Measurements from ENCODE around the gene P2RX6.

Gene P2RX6

DNA sequence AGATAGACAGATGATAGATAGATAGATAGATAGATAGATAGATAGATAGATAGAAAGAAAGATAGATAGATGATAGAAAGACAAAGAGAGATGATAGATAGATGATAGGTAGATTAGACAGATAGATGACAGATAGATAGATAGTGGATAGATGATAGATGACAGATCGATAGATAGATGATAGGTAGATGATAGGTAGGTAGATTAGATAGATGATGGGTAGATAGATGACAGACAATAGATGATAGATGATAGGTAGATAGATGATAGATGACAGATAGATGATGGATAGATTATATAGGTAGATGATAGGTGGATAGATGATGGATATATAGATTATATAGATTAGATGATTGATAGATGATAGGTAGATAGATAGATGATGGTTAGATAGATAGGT lies 28.6 kb upstream of the P2RX6 start:
- no peaks in the 10 kb centered on the region for H3K9me3 ChIP-seq (ENCODE audit: insufficient read depth, low read depth, low read length)
- H3F3A ChIP-seq (ENCODE audit: low read depth) = no peaks in the 10 kb centered on the region
- no peaks in the 10 kb centered on the region for H3K9me2 ChIP-seq (replicated peaks; ENCODE audit: low read depth, low read length)
- H3K36me3 ChIP-seq (ENCODE audit: insufficient read depth, low read length) = no peaks in the 10 kb centered on the region
- H3K4me2 ChIP-seq (ENCODE audit: low read depth, low read length, poor library complexity, severe bottlenecking) = no peak overlapping the region
- peaks cover 20% of the 10 kb centered on the region for H3K4me1 ChIP-seq (ENCODE audit: insufficient read depth, low read length, poor library complexity, severe bottlenecking)
- H3K27me3 ChIP-seq (ENCODE audit: insufficient read depth, low read length, poor library complexity, severe bottlenecking) = no peaks in the 10 kb centered on the region
- H3K9ac ChIP-seq (ENCODE audit: low read depth, low read length, poor library complexity, severe bottlenecking) = no peak overlapping the region
- H3K79me2 ChIP-seq (ENCODE audit: insufficient read depth, low read length) = peaks cover 14% of the 10 kb centered on the region; the same call in 1 of the 2 replicates
- H3K4me3 ChIP-seq (ENCODE audit: low read length, poor library complexity, severe bottlenecking) = no peak overlapping the region
- TF ChIP-seq EZH2phosphoT487 (IDR thresholded peaks at IDR 0.05; ENCODE audit: borderline replicate concordance) = no peak
- TF ChIP-seq, protein P1, sequence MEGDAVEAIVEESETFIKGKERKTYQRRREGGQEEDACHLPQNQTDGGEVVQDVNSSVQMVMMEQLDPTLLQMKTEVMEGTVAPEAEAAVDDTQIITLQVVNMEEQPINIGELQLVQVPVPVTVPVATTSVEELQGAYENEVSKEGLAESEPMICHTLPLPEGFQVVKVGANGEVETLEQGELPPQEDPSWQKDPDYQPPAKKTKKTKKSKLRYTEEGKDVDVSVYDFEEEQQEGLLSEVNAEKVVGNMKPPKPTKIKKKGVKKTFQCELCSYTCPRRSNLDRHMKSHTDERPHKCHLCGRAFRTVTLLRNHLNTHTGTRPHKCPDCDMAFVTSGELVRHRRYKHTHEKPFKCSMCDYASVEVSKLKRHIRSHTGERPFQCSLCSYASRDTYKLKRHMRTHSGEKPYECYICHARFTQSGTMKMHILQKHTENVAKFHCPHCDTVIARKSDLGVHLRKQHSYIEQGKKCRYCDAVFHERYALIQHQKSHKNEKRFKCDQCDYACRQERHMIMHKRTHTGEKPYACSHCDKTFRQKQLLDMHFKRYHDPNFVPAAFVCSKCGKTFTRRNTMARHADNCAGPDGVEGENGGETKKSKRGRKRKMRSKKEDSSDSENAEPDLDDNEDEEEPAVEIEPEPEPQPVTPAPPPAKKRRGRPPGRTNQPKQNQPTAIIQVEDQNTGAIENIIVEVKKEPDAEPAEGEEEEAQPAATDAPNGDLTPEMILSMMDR (conservative IDR thresholded peaks at IDR 0.05; ENCODE audit: low read length) = no peak
- no peaks in the 10 kb centered on the region for H4K20me1 ChIP-seq (ENCODE audit: insufficient read depth, low read length, poor library complexity, severe bottlenecking)
- H2AFZ ChIP-seq (ENCODE audit: low read length) = no peak overlapping the region

DNA sequence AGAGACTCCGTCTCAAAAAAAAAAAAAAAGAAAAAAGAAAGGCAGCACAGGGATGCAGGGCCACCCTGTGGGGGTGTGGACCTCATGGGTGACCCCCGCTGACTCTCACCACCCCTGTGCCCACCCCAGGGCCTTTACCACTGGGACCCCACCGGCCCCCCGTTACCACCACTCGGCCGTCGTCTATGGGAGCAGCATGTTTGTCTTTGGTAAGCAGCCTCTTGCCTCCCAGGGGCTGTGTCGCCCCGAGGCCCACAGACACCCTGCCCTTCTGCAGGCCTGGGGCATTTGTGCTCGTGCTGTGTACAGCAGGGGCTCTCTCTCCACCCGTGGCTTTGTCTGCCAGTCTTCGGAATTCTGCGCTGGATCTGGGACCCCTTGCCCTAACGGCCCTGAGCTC lies 27.6 kb upstream of the P2RX6 start:
- Histone ChIP-seq H3K36me3 (ENCODE audit: insufficient read depth, low read length) (peaks cover 3% of the 10 kb centered on the region; the same call in 1 of the 2 replicates), H4K20me1 (ENCODE audit: insufficient read depth, low read length, poor library complexity, severe bottlenecking) (no peaks in the 10 kb centered on the region), H3K4me2 (ENCODE audit: low read depth, low read length, poor library complexity, severe bottlenecking) (no peak overlapping the region), H3K4me3 (ENCODE audit: low read length, poor library complexity, severe bottlenecking) (no peak overlapping the region), H2AFZ (ENCODE audit: low read length) (no peak overlapping the region), H3F3A (ENCODE audit: low read depth) (no peaks in the 10 kb centered on the region), H3K9me2 (replicated peaks; ENCODE audit: low read depth, low read length) (no peaks in the 10 kb centered on the region), H3K79me2 (ENCODE audit: insufficient read depth, low read length) (peaks cover 12% of the 10 kb centered on the region; the same call in 1 of the 2 replicates), H3K27me3 (ENCODE audit: insufficient read depth, low read length, poor library complexity, severe bottlenecking) (no peaks in the 10 kb centered on the region), H3K9me3 (ENCODE audit: insufficient read depth, low read depth, low read length) (no peaks in the 10 kb centered on the region), H3K4me1 (ENCODE audit: insufficient read depth, low read length, poor library complexity, severe bottlenecking) (peaks cover 16% of the 10 kb centered on the region), H3K9ac (ENCODE audit: low read depth, low read length, poor library complexity, severe bottlenecking) (no peak overlapping the region)
- no peak for TF ChIP-seq EZH2phosphoT487 (IDR thresholded peaks at IDR 0.05; ENCODE audit: borderline replicate concordance)
- TF ChIP-seq, protein P1 (conservative IDR thresholded peaks at IDR 0.05; ENCODE audit: low read length) = no peak

DNA sequence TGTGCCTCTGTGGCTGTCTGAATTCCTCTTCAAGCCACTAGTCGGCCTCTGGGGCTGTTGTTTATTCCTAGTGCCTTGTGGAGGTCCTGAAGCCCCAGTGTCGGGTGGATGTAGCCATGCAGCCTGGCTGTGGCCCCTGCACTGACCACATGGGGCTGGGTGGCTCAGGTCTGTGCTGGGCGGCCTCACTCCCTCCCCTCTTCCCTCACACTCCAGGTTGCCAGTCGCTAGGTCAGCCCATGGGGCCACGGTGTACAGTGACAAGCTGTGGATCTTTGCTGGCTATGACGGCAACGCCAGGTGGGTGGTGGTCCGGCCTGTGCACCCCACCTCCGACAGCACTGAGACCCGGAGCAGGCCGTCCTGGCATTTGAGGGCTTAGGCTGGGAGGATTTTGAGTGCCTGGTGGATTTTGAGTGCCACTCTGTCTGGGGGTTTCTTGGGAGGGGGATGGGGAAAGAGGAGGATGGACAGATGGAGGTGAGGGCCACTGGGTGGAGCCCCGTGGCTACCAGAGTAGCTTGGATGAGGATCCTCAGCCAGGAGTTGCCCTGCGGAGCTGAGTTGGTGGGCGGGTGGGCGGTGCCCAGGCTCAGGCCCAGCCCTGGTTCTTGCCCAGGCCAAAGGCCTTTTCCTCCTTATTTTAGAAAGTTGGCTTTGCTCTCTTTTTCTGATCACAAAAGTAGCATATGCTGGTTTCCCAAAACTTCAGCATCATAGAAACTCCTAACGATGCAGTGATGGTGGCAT lies 26.2 kb upstream of the P2RX6 start:
- Histone ChIP-seq H3F3A (ENCODE audit: low read depth) (no peaks in the 10 kb centered on the region), H3K9ac (ENCODE audit: low read depth, low read length, poor library complexity, severe bottlenecking) (no peak overlapping the region), H3K79me2 (ENCODE audit: insufficient read depth, low read length) (no peaks in the 10 kb centered on the region; the same call in 1 of the 2 replicates), H3K4me1 (ENCODE audit: insufficient read depth, low read length, poor library complexity, severe bottlenecking) (peaks cover 8% of the 10 kb centered on the region), H3K4me3 (ENCODE audit: low read length, poor library complexity, severe bottlenecking) (no peak overlapping the region), H2AFZ (ENCODE audit: low read length) (no peak overlapping the region), H3K36me3 (ENCODE audit: insufficient read depth, low read length) (peaks cover 5% of the 10 kb centered on the region; the same call in 1 of the 2 replicates), H4K20me1 (ENCODE audit: insufficient read depth, low read length, poor library complexity, severe bottlenecking) (no peaks in the 10 kb centered on the region), H3K4me2 (ENCODE audit: low read depth, low read length, poor library complexity, severe bottlenecking) (no peak overlapping the region), H3K9me2 (replicated peaks; ENCODE audit: low read depth, low read length) (no peaks in the 10 kb centered on the region), H3K27me3 (ENCODE audit: insufficient read depth, low read length, poor library complexity, severe bottlenecking) (no peaks in the 10 kb centered on the region), H3K9me3 (ENCODE audit: insufficient read depth, low read depth, low read length) (no peaks in the 10 kb centered on the region)
- TF ChIP-seq, protein P1 (conservative IDR thresholded peaks at IDR 0.05; ENCODE audit: low read length) = no peak
- no peak for TF ChIP-seq EZH2phosphoT487 (IDR thresholded peaks at IDR 0.05; ENCODE audit: borderline replicate concordance)

Data from Loucy (cell line).